PC-9 (cell line): ENCODE measurements around the gene EFHC1. TPM values are rescaled to one million over a fixed set of nuclear protein-coding genes. Genes with fewer than 3 reads are reported as not detected.

Experiments
- BruUV-seq: library from RNA; stranded (reverse); fragments of 400-500 nt; replicated peaks from 2 replicates; lab custom pipeline; 2021; lab: Mats Ljungman, UMichigan
- CTCF ChIA-PET: fragments of 300-600 bp; sonication (Branson Sonifier 250); formaldehyde crosslinking; loops from one replicate; lab custom pipeline; 2022; ENCODE audit warnings: antibody characterized with exemption; lab: Charles Lee
- POLR2A ChIA-PET: fragments of 300-600 bp; sonication (Branson Sonifier 250); formaldehyde crosslinking; loops from one replicate; lab custom pipeline; 2022; ENCODE audit warnings: antibody characterized with exemption; ENCODE audit not compliant: unreplicated experiment; lab: Charles Lee
- DNase-seq, 2 experiments: peaks; one replicate each; pipeline versions ENCODE4 v3.0.0 to v3.0.0-alpha.2; 2015 to 2022; ENCODE audit warnings: mixed read lengths in 1 of 2
- H2AFZ ChIP-seq: fragments of 200-600 bp; sonication (generic); 2 replicates; pipeline ENCODE4 v1.8.1; 2017; ENCODE audit warnings: antibody characterized with exemption
- H3F3A ChIP-seq: fragments of 200-600 bp; sonication (generic); 2 replicates; pipeline ENCODE4 v1.8.1; 2017; ENCODE audit warnings: antibody characterized with exemption, mild to moderate bottlenecking, low read depth; ENCODE audit not compliant: insufficient read depth
- H3K27ac ChIP-seq: fragments of 200-600 bp; sonication (generic); 2 replicates; pipeline ENCODE4 v1.6.1; 2016; ENCODE audit warnings: mixed run types
- H3K27me3 ChIP-seq: fragments of 200-600 bp; sonication (generic); 2 replicates; pipeline ENCODE4 v1.6.1; 2016; ENCODE audit warnings: low read depth, mixed run types; ENCODE audit not compliant: insufficient read depth
- H3K36me3 ChIP-seq: fragments of 200-600 bp; sonication (generic); 2 replicates; pipeline ENCODE4 v1.6.1; 2016; ENCODE audit warnings: low read depth, mixed run types
- H3K4me1 ChIP-seq: fragments of 200-600 bp; sonication (generic); replicated peaks from 2 replicates; pipeline ENCODE4 v1.6.1; 2016; ENCODE audit warnings: mixed run types; ENCODE audit not compliant: insufficient read depth
- H3K4me2 ChIP-seq: fragments of 200-600 bp; sonication (generic); 2 replicates; pipeline ENCODE4 v1.6.1; 2017; ENCODE audit warnings: mixed run types
- H3K4me3 ChIP-seq: fragments of 200-600 bp; sonication (generic); 2 replicates; pipeline ENCODE4 v1.6.1; 2016; ENCODE audit warnings: mixed run types
- H3K79me2 ChIP-seq: fragments of 200-600 bp; sonication (generic); 2 replicates; pipeline ENCODE4 v1.6.1; 2017; ENCODE audit warnings: low read depth, mixed run types
- H3K9me2 ChIP-seq: fragments of 200-600 bp; sonication (generic); 2 replicates; pipeline ENCODE4 v1.8.1; 2017; ENCODE audit warnings: mild to moderate bottlenecking; ENCODE audit not compliant: insufficient read depth
- H3K9me3 ChIP-seq: fragments of 200-600 bp; sonication (generic); 2 replicates; pipeline ENCODE4 v1.8.1; 2016; ENCODE audit warnings: low read depth; ENCODE audit not compliant: insufficient read depth
- H4K20me1 ChIP-seq: fragments of 200-600 bp; sonication (generic); 2 replicates; pipeline ENCODE4 v1.8.1; 2017; ENCODE audit not compliant: insufficient read depth
- EZH2 ChIP-seq: fragments of 200-600 bp; sonication (generic); IDR thresholded peaks from 2 replicates; pipeline ENCODE4 v1.8.0; 2017; ENCODE audit warnings: antibody characterized with exemption, low read depth
- intact Hi-C: fragments of 100-400 bp; cut with micrococcal nuclease; formaldehyde crosslinking; loops from one replicate; pipeline ENCODE4 v1.10.0; 2022; ENCODE audit not compliant: unreplicated experiment
- total RNA-seq: library from RNA; stranded (reverse); gene quantifications from 2 replicates; pipeline ENCODE4 v1.2.3, GENCODE V29; 2021
- TF ChIP-seq, protein P1 (sequence below): fragments of 200-600 bp; sonication (generic); conservative IDR thresholded peaks from 2 replicates; pipeline ENCODE4 v1.6.1; 2017; ENCODE audit warnings: mixed run types, antibody characterized with exemption, mild to moderate bottlenecking, moderate library complexity

Gene EFHC1
- total RNA-seq, 1 experiment from 2014 or later, result 45.0 TPM

DNA sequence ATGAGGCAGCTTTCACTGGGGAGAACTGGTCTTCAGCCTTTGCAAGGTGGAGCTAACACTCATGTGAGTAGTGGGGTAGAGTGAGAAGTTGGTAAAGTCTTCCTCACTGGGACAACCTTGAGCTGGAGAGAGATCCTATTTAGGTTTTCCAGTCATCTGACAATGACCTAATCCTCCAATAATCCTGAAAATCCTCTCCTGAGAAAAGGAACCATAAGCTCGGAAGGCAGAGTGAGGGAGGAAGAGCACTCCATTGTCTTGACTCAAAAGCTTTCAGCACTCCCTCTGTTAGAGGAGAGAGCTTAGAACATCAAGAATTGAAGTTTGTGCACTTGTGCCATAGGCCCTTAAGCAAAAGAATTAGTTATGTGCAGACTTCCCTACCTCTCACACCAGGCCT lies 78.9 kb downstream of the EFHC1 start:
- H2AFZ ChIP-seq, result no peak overlapping the region
- POLR2A ChIA-PET, result no interaction called here
- H3K27me3 ChIP-seq, result no peaks in the 10 kb centered on the region
- TF ChIP-seq, protein P1, sequence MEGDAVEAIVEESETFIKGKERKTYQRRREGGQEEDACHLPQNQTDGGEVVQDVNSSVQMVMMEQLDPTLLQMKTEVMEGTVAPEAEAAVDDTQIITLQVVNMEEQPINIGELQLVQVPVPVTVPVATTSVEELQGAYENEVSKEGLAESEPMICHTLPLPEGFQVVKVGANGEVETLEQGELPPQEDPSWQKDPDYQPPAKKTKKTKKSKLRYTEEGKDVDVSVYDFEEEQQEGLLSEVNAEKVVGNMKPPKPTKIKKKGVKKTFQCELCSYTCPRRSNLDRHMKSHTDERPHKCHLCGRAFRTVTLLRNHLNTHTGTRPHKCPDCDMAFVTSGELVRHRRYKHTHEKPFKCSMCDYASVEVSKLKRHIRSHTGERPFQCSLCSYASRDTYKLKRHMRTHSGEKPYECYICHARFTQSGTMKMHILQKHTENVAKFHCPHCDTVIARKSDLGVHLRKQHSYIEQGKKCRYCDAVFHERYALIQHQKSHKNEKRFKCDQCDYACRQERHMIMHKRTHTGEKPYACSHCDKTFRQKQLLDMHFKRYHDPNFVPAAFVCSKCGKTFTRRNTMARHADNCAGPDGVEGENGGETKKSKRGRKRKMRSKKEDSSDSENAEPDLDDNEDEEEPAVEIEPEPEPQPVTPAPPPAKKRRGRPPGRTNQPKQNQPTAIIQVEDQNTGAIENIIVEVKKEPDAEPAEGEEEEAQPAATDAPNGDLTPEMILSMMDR, result no peak
- TF ChIP-seq EZH2, result no peak
- H3K36me3 ChIP-seq, result no peaks in the 10 kb centered on the region
- no peak for DNase-seq
- H4K20me1 ChIP-seq, result peaks cover 7% of the 10 kb centered on the region; the same call in 1 of the 2 replicates
- no peak overlapping the region for H3K4me2 ChIP-seq
- no peaks in the 10 kb centered on the region for H3K79me2 ChIP-seq
- no peaks in the 10 kb centered on the region for H3K9me3 ChIP-seq
- CTCF ChIA-PET, result interaction anchor here (0.6 kb wide), 1 partner anchor 91 kb away, joined by 5 read pairs; no protein-coding TSS in a partner anchor
- H3K4me1 ChIP-seq, result peaks cover 20% of the 10 kb centered on the region
- peaks cover 19% of the 10 kb centered on the region for H3F3A ChIP-seq
- intact Hi-C loops, result no loop called here
- no peak overlapping the region for H3K4me3 ChIP-seq
- no peaks in the 10 kb centered on the region for H3K9me2 ChIP-seq
- no TSS peak for BruUV-seq
- no peak overlapping the region for H3K27ac ChIP-seq

DNA sequence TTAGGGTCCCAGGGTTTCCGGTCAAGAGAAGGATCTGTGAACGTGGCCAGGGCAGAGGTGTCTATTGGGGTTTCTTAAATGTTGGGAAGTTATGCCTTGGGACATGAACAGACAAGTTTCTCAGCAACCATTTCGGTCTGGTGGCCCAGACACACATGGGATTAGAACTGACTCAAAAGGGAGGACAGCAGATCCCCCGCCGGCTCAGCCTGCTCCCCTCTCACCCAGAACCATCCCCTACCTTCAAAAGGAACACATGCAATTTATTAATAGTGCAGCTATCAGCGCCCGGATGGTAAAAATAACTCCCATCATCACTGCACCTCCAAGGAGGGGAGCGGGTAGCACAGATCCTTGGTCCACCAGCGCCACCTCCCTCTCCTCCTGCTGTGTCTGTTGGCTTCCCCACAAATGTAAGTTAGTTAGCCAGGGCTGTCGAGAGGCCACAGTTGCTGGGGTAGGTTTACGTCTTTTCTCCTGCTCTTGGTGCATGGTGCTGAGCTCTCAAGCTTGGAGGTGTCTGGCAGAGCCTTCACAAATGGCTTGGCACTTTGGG lies 79.6 kb downstream of the EFHC1 start:
- CTCF ChIA-PET, result no interaction called here
- BruUV-seq, result no TSS peak
- POLR2A ChIA-PET, result no interaction called here

DNA sequence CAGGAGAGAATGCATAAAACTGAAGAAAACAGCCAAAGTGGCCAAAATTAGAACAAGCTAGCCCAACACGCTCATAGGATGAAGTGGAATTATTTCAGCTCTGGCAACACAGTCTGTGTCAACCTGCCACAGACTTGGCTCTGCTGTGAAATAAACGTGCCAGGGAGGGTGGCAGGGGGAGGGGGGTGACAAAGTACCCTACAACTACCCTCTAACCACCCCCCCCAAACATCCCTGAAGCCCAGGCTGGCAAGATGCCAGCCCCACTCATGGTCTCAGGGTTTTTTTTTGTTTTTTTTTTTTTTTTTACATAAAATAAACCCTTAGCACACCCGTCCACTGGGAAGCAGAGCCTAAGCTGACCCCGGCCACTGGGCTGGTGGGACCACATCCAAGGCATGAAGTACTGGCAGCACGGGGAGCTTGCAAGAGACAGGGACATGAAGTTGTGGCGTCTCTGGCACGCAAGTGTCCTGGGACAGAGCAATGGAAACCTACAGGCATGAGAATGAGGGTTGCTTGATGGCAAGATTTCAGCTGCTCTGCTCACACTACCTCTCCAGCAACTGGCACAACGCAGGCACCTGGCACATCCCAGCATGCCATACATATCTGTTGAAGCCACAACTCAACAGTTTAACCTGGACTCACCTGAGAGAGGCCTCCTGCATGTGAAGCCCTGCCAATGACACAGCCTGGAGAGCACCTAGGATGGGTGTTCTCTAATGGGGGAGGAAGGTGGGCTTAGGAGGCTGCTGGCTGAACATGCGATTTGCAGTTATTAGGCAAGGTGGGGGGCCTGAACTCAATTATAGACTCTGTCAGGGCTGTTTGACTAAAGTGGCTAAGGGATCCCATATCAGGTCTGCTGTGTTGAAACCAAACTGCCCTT lies 80.3 kb downstream of the EFHC1 start:
- Histone ChIP-seq H3K9me2 (no peaks in the 10 kb centered on the region), H3K27me3 (no peaks in the 10 kb centered on the region), H3K27ac (no peak overlapping the region), H3K36me3 (no peaks in the 10 kb centered on the region), H3F3A (peaks cover 26% of the 10 kb centered on the region), H3K4me2 (no peak overlapping the region), H3K9me3 (no peaks in the 10 kb centered on the region), H4K20me1 (peaks cover 7% of the 10 kb centered on the region; the same call in 1 of the 2 replicates), H3K79me2 (no peaks in the 10 kb centered on the region), H2AFZ (no peak overlapping the region), H3K4me3 (no peak overlapping the region), H3K4me1 (peaks cover 29% of the 10 kb centered on the region)
- ChIA-PET POLR2A (no interaction called here), CTCF (no interaction called here)
- intact Hi-C loops, result no loop called here
- no peak for TF ChIP-seq EZH2
- TF ChIP-seq, protein P1, result no peak
- no peak for DNase-seq
- BruUV-seq, result no TSS peak

More for the DNA sequence above, 79.6 kb downstream of the EFHC1 start:
- H3K9me2 ChIP-seq, result no peaks in the 10 kb centered on the region
- H3K4me3 ChIP-seq, result no peak overlapping the region
- H3K27ac ChIP-seq, result no peak overlapping the region
- H3K9me3 ChIP-seq, result no peaks in the 10 kb centered on the region
- peaks cover 22% of the 10 kb centered on the region for H3F3A ChIP-seq
- DNase-seq, result no peak
- H3K27me3 ChIP-seq, result no peaks in the 10 kb centered on the region
- H2AFZ ChIP-seq, result no peak overlapping the region
- peaks cover 24% of the 10 kb centered on the region for H3K4me1 ChIP-seq
- peaks cover 7% of the 10 kb centered on the region; the same call in 1 of the 2 replicates for H4K20me1 ChIP-seq
- H3K4me2 ChIP-seq, result no peak overlapping the region
- TF ChIP-seq, protein P1, result no peak
- no peak for TF ChIP-seq EZH2
- no peaks in the 10 kb centered on the region for H3K36me3 ChIP-seq
- intact Hi-C loops, result no loop called here
- no peaks in the 10 kb centered on the region for H3K79me2 ChIP-seq
